ENCODE data around the gene GABRB1.

GRCh38 chr4:47084111-47084510, 52.7 kb downstream of the GABRB1 start:
- TF ChIP-seq EZH2 (IDR thresholded peaks at IDR 0.05; ENCODE audit: low read length, unreplicated experiment): no peak
- TF ChIP-seq CTCF (conservative IDR thresholded peaks at IDR 0.05; ENCODE audit: low read depth, low read length): no peak
